ENCODE data around the gene PRKCH.

DNA sequence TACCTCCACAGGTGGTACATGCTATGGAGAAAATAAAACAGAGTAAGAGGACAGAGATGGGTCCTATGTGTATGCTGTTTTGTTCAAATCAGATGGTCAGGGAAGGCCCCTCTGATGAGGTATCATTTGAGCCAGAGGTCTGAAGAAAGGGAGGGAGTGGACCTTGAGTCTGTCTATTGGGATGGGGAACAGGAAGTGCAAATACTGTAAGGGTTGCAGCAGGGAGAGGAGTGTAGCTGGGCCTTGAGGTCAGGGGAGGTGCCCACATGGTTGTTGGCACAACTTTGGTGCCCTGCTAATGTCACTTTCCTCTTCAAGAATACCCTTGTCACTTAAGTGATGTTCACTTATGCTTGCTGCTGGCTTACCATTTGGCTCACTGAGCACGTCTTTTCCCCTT lies 83.3 kb downstream of the PRKCH start:
- TF ChIP-seq, protein P1, sequence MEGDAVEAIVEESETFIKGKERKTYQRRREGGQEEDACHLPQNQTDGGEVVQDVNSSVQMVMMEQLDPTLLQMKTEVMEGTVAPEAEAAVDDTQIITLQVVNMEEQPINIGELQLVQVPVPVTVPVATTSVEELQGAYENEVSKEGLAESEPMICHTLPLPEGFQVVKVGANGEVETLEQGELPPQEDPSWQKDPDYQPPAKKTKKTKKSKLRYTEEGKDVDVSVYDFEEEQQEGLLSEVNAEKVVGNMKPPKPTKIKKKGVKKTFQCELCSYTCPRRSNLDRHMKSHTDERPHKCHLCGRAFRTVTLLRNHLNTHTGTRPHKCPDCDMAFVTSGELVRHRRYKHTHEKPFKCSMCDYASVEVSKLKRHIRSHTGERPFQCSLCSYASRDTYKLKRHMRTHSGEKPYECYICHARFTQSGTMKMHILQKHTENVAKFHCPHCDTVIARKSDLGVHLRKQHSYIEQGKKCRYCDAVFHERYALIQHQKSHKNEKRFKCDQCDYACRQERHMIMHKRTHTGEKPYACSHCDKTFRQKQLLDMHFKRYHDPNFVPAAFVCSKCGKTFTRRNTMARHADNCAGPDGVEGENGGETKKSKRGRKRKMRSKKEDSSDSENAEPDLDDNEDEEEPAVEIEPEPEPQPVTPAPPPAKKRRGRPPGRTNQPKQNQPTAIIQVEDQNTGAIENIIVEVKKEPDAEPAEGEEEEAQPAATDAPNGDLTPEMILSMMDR (CRISPR knock-in tag; IDR thresholded peaks at IDR 0.05), result no peak
- TF ChIP-seq, protein P2, sequence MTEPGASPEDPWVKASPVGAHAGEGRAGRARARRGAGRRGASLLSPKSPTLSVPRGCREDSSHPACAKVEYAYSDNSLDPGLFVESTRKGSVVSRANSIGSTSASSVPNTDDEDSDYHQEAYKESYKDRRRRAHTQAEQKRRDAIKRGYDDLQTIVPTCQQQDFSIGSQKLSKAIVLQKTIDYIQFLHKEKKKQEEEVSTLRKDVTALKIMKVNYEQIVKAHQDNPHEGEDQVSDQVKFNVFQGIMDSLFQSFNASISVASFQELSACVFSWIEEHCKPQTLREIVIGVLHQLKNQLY (CRISPR knock-in tag; IDR thresholded peaks at IDR 0.05), result no peak
- no peak for TF ChIP-seq ZNF232 (CRISPR knock-in tag; IDR thresholded peaks at IDR 0.05; ENCODE audit: borderline replicate concordance)
- TF ChIP-seq POLR2G (IDR thresholded peaks at IDR 0.05; ENCODE audit: low read depth, low read length), result no peak
- TF ChIP-seq RBFOX2 (IDR thresholded peaks at IDR 0.05; ENCODE audit: low read depth, low read length), result no peak
- TF ChIP-seq TBP (CRISPR knock-in tag; IDR thresholded peaks at IDR 0.05), result no peak
- TF ChIP-seq, protein P3, sequence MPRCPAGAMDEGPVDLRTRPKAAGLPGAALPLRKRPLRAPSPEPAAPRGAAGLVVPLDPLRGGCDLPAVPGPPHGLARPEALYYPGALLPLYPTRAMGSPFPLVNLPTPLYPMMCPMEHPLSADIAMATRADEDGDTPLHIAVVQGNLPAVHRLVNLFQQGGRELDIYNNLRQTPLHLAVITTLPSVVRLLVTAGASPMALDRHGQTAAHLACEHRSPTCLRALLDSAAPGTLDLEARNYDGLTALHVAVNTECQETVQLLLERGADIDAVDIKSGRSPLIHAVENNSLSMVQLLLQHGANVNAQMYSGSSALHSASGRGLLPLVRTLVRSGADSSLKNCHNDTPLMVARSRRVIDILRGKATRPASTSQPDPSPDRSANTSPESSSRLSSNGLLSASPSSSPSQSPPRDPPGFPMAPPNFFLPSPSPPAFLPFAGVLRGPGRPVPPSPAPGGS (CRISPR knock-in tag; IDR thresholded peaks at IDR 0.05), result no peak
- TF ChIP-seq NAIF1 (CRISPR knock-in tag; IDR thresholded peaks at IDR 0.05; ENCODE audit: borderline replicate concordance), result no peak
- TF ChIP-seq HNRNPLL (IDR thresholded peaks at IDR 0.05; ENCODE audit: low read depth, low read length, poor library complexity, severe bottlenecking), result no peak
